Stimulated activated memory B cell treated with anti-CD40 and anti-IgM and Interleukin-4, amounts not matched to agents 10 μg/mL and 1 μg/mL and 100 μg/mL, for 72 hours (primary cell): Measurements from ENCODE around the gene VWA3B.
"Not testable (repeated sequence)": the region's sequence is repeated elsewhere in the genome, so short reads cannot be mapped to it uniquely, and the experiment has no call there.

Source experiments
- ATAC-seq: fragments of 150-1000 bp; cut with Tn5 transposase; 2 replicates; pipeline ENCODE4 v1.10.0; 2021
- H3K27ac Mint-ChIP-seq: one replicate; pipeline ENCODE4 v1.8.0; 2022; ENCODE audit warnings: mild to moderate bottlenecking, mixed read lengths
- H3K27me3 Mint-ChIP-seq: one replicate; pipeline ENCODE4 v1.8.0; 2022; ENCODE audit warnings: mixed read lengths
- H3K36me3 Mint-ChIP-seq: one replicate; pipeline ENCODE4 v1.8.0; 2022; ENCODE audit warnings: mixed read lengths
- H3K4me1 Mint-ChIP-seq: one replicate; pipeline ENCODE4 v1.8.0; 2022; ENCODE audit warnings: mixed read lengths
- H3K4me3 Mint-ChIP-seq: one replicate; pipeline ENCODE4 v1.8.0; 2022; ENCODE audit warnings: mild to moderate bottlenecking, moderate library complexity, mixed read lengths
- H3K9me3 Mint-ChIP-seq: one replicate; pipeline ENCODE4 v1.8.0; 2022; ENCODE audit warnings: mixed read lengths

VWA3B gene

DNA sequence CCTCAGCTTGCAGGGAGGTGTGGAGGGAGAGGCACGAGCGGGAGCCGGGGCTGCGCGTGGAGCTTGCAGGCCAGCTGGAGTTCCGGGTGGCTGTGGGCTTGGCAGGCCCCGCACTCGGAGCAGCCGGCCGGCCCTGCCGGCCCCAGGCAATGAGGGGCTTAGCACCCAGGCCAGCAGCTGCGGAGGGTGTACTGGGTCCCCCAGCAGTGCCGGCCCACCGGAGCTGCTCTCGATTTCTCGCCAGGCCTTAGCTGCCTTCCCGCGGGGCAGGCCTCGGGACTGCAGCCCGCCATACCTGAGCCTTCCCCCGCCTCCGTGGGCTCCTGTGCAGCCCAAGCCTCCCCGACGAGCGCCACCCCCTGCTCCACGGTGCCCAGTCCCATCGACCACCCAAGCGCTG, 52.0 kb downstream of the VWA3B start:
- H3K36me3 Mint-ChIP-seq, ATAC-seq, H3K4me3 Mint-ChIP-seq, H3K9me3 Mint-ChIP-seq, H3K27me3 Mint-ChIP-seq, H3K27ac Mint-ChIP-seq: not testable (repeated sequence)
- H3K4me1 Mint-ChIP-seq: peaks cover 17% of the 10 kb centered on the region

DNA sequence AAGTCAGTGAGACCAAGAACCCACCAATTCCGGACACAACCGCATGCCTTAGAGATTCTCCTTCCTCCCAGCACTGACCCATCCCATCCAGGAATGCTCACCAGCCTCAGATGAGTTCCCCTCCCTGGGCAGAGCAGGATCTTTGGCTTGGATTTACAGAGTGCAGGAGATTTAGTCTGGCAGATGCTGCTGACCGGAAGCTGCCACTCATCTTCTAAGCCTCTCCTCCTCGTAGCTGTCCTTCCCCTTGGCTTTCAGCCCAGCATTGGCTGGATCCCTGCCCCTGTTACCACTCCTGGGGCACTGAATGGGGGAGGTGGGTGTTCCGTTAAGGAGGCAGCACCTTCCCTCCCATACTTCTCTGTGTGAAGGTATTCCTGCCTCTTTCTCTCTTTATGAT, 53.2 kb downstream of the VWA3B start:
- H3K4me3 Mint-ChIP-seq: no peak overlapping the region
- no peaks in the 10 kb centered on the region for H3K36me3 Mint-ChIP-seq
- peaks cover 7% of the 10 kb centered on the region for H3K4me1 Mint-ChIP-seq
- H3K27me3 Mint-ChIP-seq: no peaks in the 10 kb centered on the region
- H3K9me3 Mint-ChIP-seq: no peaks in the 10 kb centered on the region
- no peak for ATAC-seq
- no peak overlapping the region for H3K27ac Mint-ChIP-seq

DNA sequence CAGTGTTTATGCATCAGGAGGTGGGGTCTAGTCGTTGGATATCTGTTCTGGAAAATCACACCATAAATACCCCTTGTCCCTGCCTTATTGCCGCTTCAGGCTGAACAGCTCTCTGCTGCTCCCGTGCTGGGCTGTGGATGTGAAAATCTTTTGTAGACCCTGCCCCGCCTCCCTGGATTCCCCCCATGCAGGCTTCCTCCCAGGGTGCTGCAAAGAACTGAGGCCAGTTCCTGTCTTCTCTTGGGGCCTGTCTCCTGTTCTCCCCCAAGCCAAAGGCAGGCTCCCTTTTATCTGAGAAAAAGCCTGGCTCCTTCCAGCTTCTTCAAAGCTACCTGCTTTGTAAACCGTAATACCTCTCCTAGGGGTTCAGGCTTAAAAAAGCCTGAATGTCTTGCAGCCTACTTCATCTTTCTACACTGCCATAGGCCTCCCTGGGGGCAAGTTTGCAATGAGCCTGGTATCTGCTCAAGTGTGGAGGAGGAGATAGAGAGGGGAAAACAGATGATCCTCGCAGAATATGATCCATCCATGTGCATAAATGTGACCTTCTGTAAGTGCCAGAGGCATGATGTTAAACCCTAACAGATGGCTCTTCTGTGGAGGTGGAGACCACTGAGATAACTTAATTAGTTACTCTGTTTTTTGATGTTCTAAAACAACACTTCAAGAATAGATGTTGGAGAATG, 55.3 kb downstream of the VWA3B start:
- Mint-ChIP-seq H3K4me3 (no peak overlapping the region), H3K27ac (no peak overlapping the region), H3K4me1 (peaks cover 7% of the 10 kb centered on the region), H3K27me3 (no peaks in the 10 kb centered on the region), H3K9me3 (peaks cover 7% of the 10 kb centered on the region), H3K36me3 (peaks cover 4% of the 10 kb centered on the region)
- peak; percentile 58 for ATAC-seq

DNA sequence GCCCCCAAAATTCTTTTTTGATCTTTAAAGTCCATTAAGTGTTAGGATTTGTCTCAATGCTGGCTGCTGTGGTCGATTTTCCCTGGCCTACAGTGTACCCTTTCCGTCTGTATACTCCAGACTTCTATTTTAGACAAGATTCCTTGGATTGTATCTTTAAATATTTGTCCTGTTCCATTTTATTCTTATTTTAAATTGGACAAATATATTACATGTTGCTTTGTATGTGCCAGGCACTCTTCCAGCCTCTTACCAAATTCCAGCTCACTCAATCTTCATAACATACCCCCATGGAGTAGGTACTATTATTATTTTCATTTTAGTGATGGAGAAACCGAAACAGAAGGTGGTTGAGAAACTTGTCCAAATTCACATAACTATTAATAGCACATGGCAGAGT, 58.1 kb downstream of the VWA3B start:
- Mint-ChIP-seq H3K9me3 (peaks cover 7% of the 10 kb centered on the region), H3K4me1 (peaks cover 7% of the 10 kb centered on the region), H3K4me3 (no peak overlapping the region), H3K36me3 (peaks cover 4% of the 10 kb centered on the region), H3K27ac (no peak overlapping the region), H3K27me3 (no peaks in the 10 kb centered on the region)
- no peak for ATAC-seq

DNA sequence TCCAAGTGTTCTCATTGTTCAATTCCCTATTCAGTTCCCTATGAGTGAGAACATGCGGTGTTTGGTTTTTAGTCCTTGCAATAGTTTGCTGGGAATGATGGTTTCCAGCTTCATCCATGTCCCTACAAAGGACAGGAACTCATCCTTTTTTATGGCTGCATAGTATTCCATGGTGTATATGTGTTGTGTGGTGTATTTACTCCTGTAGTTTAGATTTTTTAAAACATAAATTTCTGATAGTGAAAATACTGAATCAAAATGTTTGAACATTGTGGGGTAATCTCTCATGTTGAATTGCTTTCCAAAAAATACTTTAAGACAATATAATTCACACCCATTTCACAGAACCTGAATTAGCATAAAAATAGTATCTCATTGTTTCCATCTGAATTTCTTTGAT, 60.9 kb downstream of the VWA3B start:
- not testable (repeated sequence) for H3K27me3 Mint-ChIP-seq, H3K27ac Mint-ChIP-seq, H3K36me3 Mint-ChIP-seq, H3K4me3 Mint-ChIP-seq, H3K9me3 Mint-ChIP-seq, ATAC-seq, H3K4me1 Mint-ChIP-seq

DNA sequence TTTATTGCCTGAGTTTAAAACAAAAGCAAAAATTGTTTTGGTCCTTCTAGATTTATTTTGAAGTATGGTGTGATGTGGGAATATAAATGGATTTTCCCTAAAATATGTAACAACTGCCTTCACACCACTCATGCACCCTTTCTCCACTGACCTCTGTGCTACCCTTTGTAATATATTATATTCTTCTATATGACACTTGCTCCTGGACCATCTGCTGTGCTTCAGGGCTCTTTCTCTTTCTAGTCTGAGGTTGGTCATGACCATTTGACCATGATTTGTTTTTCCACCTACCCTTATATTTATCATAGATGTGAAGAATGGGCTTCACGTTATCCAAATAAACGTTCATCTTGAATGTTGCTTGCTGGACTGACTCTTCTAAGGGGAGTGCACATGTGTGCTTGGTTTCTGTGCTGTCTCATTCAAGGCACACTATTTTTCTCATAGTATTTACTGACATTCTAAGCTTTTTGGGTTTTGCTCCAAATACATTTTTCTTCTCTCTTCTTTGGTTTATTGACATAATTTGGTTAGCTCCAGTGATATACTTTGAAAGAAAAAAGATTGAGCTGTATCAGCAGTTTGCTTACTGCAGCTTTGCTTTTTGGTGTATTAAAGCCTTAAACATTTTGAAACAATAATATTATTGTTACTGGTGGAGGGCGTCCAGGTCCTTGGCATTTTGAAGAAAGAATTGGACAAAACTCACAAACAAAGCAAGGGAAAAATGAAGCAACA, 61.8 kb downstream of the VWA3B start:
- peaks cover 7% of the 10 kb centered on the region for H3K9me3 Mint-ChIP-seq

DNA sequence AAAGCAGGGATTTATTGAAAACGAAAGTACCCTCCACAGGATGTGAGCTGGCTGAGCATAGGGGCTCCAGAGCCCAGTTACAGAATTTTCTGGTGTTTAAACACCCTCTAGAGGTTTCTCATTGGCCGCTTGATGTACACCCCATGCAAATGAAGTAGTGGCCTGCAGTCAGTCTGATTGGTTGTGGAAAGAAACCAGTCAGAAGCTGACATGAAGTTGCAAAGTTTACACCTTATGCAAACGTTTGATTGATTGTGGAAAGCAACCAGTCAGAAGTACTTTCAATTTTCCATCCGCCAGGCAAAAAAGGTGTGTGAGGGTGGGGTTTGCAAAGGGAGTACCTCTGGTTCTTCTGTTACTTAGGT, 62.3 kb downstream of the VWA3B start:
- H3K9me3 Mint-ChIP-seq: peaks cover 7% of the 10 kb centered on the region
- no peaks in the 10 kb centered on the region for H3K4me1 Mint-ChIP-seq
- peaks cover 4% of the 10 kb centered on the region for H3K36me3 Mint-ChIP-seq
- ATAC-seq: no peak
- no peak overlapping the region for H3K4me3 Mint-ChIP-seq
- H3K27ac Mint-ChIP-seq: no peak overlapping the region
- no peaks in the 10 kb centered on the region for H3K27me3 Mint-ChIP-seq

More for the DNA sequence above, 61.8 kb downstream of the VWA3B start:
- Mint-ChIP-seq H3K36me3 (peaks cover 4% of the 10 kb centered on the region), H3K4me1 (no peaks in the 10 kb centered on the region), H3K4me3 (no peak overlapping the region), H3K27ac (no peak overlapping the region), H3K27me3 (no peaks in the 10 kb centered on the region)
- no peak for ATAC-seq

DNA sequence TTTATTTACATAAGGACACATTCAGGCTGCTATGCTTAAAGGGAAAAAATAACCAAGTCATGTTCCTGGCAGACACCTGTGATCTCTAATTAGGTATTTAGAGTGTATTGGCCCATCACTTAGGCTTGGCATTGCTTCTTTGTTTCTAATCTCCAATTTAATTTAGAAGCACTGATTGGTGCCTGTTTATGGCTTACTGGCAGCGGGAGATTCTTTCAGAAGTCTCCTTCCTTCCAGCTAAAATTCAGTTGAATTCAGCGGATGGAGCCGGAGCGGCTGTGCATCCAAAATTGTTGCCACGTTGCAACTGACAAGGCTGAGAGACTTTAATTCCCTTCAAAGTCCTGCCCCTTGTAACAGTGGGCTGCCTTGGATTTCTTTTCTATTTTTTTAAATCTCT, 66.5 kb downstream of the VWA3B start:
- no peak for ATAC-seq
- Mint-ChIP-seq H3K4me1 (no peaks in the 10 kb centered on the region), H3K27ac (no peak overlapping the region), H3K36me3 (no peaks in the 10 kb centered on the region), H3K9me3 (no peaks in the 10 kb centered on the region), H3K4me3 (no peak overlapping the region), H3K27me3 (no peaks in the 10 kb centered on the region)

DNA sequence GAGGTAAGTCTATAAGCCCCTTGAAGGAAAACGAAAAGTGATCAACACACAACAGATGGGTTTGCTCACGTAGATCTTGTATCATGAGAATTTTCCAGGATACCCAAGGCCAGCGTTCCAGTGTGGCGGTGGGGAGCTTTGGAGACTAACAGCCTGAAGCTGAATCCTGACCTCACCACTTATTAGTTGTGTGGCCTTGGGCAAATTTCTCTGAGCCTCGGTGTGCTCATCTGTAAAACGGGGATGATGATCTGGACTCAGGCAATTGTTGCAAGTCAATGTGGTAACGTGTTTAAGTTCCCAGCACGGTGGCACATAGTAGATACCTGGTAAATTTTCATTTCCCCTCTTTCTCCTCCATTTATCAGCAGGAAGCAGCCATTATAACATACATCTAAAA, 68.3 kb downstream of the VWA3B start:
- no peaks in the 10 kb centered on the region for H3K36me3 Mint-ChIP-seq
- no peaks in the 10 kb centered on the region for H3K27me3 Mint-ChIP-seq
- no peak overlapping the region for H3K27ac Mint-ChIP-seq
- H3K4me1 Mint-ChIP-seq: no peaks in the 10 kb centered on the region
- no peaks in the 10 kb centered on the region for H3K9me3 Mint-ChIP-seq
- H3K4me3 Mint-ChIP-seq: no peak overlapping the region
- ATAC-seq: no peak

DNA sequence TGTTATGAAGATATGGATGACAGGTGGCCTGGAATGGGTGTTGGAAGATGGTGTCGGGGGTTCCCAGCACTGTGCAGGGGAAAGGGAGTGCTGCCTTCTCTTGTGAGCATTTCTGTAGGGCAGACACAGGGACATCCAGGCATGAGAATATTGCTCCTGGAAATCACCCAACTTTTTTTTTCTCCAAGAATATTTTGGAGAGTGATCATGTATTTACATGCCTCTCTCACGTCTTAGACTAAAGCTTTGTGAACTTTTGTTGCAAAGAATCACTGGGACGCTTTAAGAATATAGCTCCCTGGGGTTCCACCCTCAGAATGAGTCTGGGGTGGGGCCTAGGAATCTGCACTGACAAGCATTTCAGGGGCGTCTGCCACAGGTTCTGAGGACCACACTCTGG, 68.7 kb downstream of the VWA3B start:
- Mint-ChIP-seq H3K4me3 (no peak overlapping the region), H3K4me1 (no peaks in the 10 kb centered on the region), H3K9me3 (no peaks in the 10 kb centered on the region), H3K36me3 (no peaks in the 10 kb centered on the region), H3K27me3 (no peaks in the 10 kb centered on the region), H3K27ac (no peak overlapping the region)
- no peak for ATAC-seq

DNA sequence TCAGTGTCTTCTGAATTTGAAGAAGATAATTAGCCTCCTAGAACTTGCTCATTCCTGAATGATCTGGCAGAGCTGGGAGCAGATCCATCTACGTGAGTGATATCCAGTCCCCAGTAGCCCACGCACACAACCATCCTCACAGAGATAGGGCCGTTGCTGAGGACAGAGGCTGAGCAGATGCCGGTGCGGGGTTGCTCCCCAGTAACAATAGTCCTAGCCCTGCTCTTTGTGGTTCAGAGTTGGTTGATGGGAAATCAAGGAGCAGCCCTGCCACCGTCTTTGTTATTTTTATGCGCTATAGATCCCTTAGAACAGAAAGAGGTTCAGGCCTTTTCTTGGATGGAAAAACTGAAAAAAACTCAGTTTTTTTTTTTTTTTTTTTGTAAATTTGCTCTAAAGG, 69.3 kb downstream of the VWA3B start:
- no peaks in the 10 kb centered on the region for H3K27me3 Mint-ChIP-seq
- ATAC-seq: no peak
- H3K27ac Mint-ChIP-seq: no peak overlapping the region
- no peak overlapping the region for H3K4me3 Mint-ChIP-seq
- no peaks in the 10 kb centered on the region for H3K4me1 Mint-ChIP-seq
- H3K9me3 Mint-ChIP-seq: no peaks in the 10 kb centered on the region
- H3K36me3 Mint-ChIP-seq: no peaks in the 10 kb centered on the region

DNA sequence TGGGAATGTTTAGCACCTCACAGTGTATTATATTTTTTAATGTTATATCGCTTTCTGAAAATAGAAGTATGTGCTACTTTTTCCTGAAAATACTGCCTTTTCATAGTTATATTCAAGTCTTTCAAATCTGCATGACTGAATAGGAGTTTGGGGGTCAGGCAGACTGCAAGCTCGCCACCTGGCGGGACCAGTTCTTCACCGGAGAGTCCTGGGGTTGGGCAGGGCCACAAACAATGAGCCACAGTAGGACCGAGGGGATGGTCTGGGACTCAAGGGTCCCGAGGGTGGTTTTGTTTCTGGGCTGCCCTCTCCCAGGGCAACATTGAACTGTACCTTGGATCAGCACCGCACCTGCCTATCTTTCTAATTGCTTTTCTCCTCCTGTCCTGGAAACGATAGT, 70.6 kb downstream of the VWA3B start:
- Mint-ChIP-seq H3K36me3 (no peaks in the 10 kb centered on the region), H3K4me3 (no peak overlapping the region), H3K9me3 (no peaks in the 10 kb centered on the region), H3K27me3 (peaks cover 2% of the 10 kb centered on the region), H3K27ac (no peak overlapping the region), H3K4me1 (no peaks in the 10 kb centered on the region)
- ATAC-seq: no peak

DNA sequence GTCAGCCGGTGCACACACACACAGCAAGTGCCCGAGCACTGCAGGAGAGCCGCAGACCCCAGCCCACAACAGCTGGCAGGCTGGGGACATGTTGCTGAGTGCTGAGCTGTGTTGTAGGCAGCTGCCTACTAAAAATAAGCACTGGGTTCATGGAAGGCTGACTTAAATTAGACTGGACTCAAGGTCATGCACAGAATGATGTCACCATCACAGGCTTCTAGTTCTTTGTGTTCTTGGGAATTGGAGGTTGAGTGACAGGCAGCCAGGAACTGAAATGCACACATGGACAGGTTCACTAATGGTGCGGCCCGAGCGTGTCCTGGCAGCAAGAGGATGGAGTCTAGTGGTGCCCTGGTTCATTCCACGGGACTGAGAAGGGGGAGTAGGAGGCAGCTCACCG, 71.3 kb downstream of the VWA3B start:
- Mint-ChIP-seq H3K27ac (no peak overlapping the region), H3K4me1 (no peaks in the 10 kb centered on the region), H3K9me3 (no peaks in the 10 kb centered on the region), H3K27me3 (peaks cover 10% of the 10 kb centered on the region), H3K4me3 (no peak overlapping the region), H3K36me3 (no peaks in the 10 kb centered on the region)
- no peak for ATAC-seq

DNA sequence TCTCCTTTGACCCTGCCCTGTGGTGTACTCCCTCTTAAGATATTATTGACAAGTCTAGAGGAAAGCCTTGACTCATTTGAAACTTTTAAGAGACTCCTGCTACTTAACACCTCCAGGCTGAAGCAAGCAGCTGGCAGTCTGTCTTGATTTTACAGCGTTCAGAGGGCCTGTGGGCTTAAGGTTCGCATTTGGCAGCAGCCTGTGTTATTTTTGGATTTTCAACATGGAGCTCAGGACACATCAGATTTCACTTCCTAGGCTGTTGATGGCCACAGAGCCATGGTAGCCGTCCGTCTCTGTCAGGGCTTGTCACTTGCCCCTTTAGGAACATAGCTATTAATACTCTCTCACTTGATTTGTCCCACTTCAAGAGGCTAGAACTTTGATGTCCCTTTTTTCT, 73.6 kb downstream of the VWA3B start:
- no peak overlapping the region for H3K27ac Mint-ChIP-seq
- ATAC-seq: no peak
- no peaks in the 10 kb centered on the region for H3K4me1 Mint-ChIP-seq
- H3K36me3 Mint-ChIP-seq: no peaks in the 10 kb centered on the region
- H3K27me3 Mint-ChIP-seq: peaks cover 17% of the 10 kb centered on the region
- H3K9me3 Mint-ChIP-seq: no peaks in the 10 kb centered on the region
- no peak overlapping the region for H3K4me3 Mint-ChIP-seq

DNA sequence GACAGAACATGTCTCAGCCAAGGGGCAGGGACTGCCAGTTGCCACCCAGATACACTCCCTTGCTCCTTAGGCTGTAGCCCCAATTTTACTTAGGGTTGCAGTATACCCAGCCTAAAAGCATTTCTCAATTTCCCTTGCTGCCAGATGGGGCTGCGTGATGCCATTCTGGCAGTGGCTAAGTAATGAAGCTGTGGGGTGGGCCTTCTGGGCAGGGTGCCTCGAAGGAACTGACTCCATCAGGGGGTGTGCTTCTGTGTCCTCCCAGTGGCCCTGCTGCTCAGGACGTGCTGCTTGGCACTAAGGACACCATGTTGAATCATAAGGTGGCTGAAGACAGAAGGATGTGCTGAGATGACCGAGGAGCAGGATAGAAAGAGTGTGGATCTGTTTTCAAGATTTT, 74.2 kb downstream of the VWA3B start:
- peaks cover 17% of the 10 kb centered on the region for H3K27me3 Mint-ChIP-seq
- H3K4me1 Mint-ChIP-seq: no peaks in the 10 kb centered on the region
- H3K27ac Mint-ChIP-seq: no peak overlapping the region
- H3K36me3 Mint-ChIP-seq: no peaks in the 10 kb centered on the region
- ATAC-seq: no peak
- no peaks in the 10 kb centered on the region for H3K9me3 Mint-ChIP-seq
- H3K4me3 Mint-ChIP-seq: no peak overlapping the region

DNA sequence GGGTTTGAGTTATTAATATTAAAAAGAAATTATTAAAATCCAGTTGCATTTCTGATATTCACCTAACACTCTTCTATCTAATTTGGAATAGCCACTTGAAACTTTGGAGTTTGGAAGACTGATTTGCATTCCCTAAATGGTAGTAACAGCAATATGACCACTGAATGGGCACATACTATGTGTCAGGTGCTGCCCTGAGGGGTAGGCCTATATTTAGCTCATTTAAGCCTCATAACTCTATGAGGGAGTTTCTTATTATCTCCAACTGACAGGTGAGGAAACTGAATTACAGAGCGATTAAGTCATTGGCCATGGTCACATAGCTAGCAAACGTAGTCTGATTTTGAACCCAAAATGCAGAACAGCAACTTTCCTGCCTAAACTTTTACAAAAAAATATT, 77.3 kb downstream of the VWA3B start:
- Mint-ChIP-seq H3K27me3 (peaks cover 26% of the 10 kb centered on the region), H3K27ac (no peak overlapping the region), H3K9me3 (no peaks in the 10 kb centered on the region), H3K4me3 (no peak overlapping the region), H3K4me1 (no peaks in the 10 kb centered on the region), H3K36me3 (no peaks in the 10 kb centered on the region)
- ATAC-seq: no peak
